ENCODE measurements around the gene MCMBP. TPM values are rescaled to one million over a fixed set of nuclear protein-coding genes. Genes with fewer than 3 reads are reported as not detected.
A peak's percentile ranks its signal among the peaks of the same experiment; 100 is the strongest.

Gene MCMBP
- total and polyA plus RNA-seq, 8 donors: 7.5 to 22.8 (median 16.0) TPM

GRCh38 chr10:119860866-119861607 lies 11.6 kb downstream of the MCMBP start:
- no peaks in the 10 kb centered on the region for H3K4me1 ChIP-seq
- no peaks in the 10 kb centered on the region for H3K27me3 ChIP-seq
- FAIRE-seq: no peak
- no peaks in the 10 kb centered on the region for H3K9me3 ChIP-seq
- no peaks in the 10 kb centered on the region for H3K36me3 ChIP-seq
- no peak for TF ChIP-seq CTCF (IDR thresholded peaks at IDR 0.05)
- DNase-seq: no peak
- WGBS, 2 donors: 74 to 75% methylated on average over 7 of the region's 7 CpGs
- intact Hi-C loops (cut with DNase I): loop anchor here in 1 of 3 donors (10.0 kb wide), 1 partner anchor 186 kb away; no protein-coding TSS in a partner anchor
- H3K4me3 ChIP-seq: no peak overlapping the region
- no peak for ATAC-seq
- H3K27ac ChIP-seq: no peak overlapping the region

- 72 to 80% methylated on average over 1 of the region's 1 CpG for WGBS, 2 donors
- no peak for DNase-seq
Observed at GRCh38 chr10:119859420-119860258, 13.0 kb downstream of the MCMBP start.

GRCh38 chr10:119858063-119858462 lies 14.6 kb downstream of the MCMBP start:
- DNase-seq (no peak), FAIRE-seq (no peak), ATAC-seq (no peak)
- intact Hi-C loops (cut with DNase I): no loop called here
- WGBS, 2 donors: 51 to 55% methylated on average over 1 of the region's 1 CpG
- no peak for TF ChIP-seq CTCF (IDR thresholded peaks at IDR 0.05)
- Histone ChIP-seq H3K27ac (no peak overlapping the region), H3K4me1 (no peaks in the 10 kb centered on the region), H3K27me3 (no peaks in the 10 kb centered on the region), H3K4me3 (no peak overlapping the region), H3K9me3 (no peaks in the 10 kb centered on the region), H3K36me3 (peaks cover 0 to 1% (median 0%) of the 10 kb centered on the region in 3 donors)

More at GRCh38 chr10:119859420-119860258, 13.0 kb downstream of the MCMBP start:
- Histone ChIP-seq H3K9me3 (no peaks in the 10 kb centered on the region), H3K36me3 (no peaks in the 10 kb centered on the region), H3K4me3 (no peak overlapping the region), H3K27ac (no peak overlapping the region), H3K27me3 (no peaks in the 10 kb centered on the region), H3K4me1 (no peaks in the 10 kb centered on the region)
- ATAC-seq (peak; percentile 35 to 77 (median 72)), FAIRE-seq (peak; percentile 92)
- peak; percentile 13 to 52 (median 23) for TF ChIP-seq CTCF (IDR thresholded peaks at IDR 0.05)
- intact Hi-C loops (cut with DNase I): loop anchor here in 1 of 3 donors (10.0 kb wide), 1 partner anchor 185 kb away; no protein-coding TSS in a partner anchor

- intact Hi-C loops (cut with DNase I): no loop called here
- no peak for DNase-seq
- Histone ChIP-seq H3K4me3 (no peak overlapping the region), H3K9me3 (no peaks in the 10 kb centered on the region), H3K4me1 (peaks cover 0 to 3% (median 0%) of the 10 kb centered on the region in 3 donors), H3K27ac (no peak overlapping the region), H3K27me3 (no peaks in the 10 kb centered on the region), H3K36me3 (peaks cover 0 to 9% (median 4%) of the 10 kb centered on the region in 3 donors)
- FAIRE-seq: no peak
- TF ChIP-seq CTCF (IDR thresholded peaks at IDR 0.05): no peak
- WGBS, 2 donors: 87 to 90% methylated on average over 1 of the region's 1 CpG
- no peak for ATAC-seq
Observed at GRCh38 chr10:119853574-119853973, 19.1 kb downstream of the MCMBP start.
